ENCODE measurements around the gene PRSS48.
A peak's percentile ranks its signal among the peaks of the same experiment; 100 is the strongest.
"Not testable (repeated sequence)": the region's sequence is repeated elsewhere in the genome, so short reads cannot be mapped to it uniquely, and the experiment has no call there.

Gene PRSS48

GRCh38 chr4:151263455-151263854, 13.5 kb upstream of the PRSS48 start:
- no peak for TF ChIP-seq CTCF (conservative IDR thresholded peaks at IDR 0.05; ENCODE audit: low read length)
- no peak overlapping the region for H3K4me3 ChIP-seq (ENCODE audit: low read length)
- peak; percentile 8 for DNase-seq (ENCODE audit: low read depth)

GRCh38 chr4:151266497-151266896, 10.5 kb upstream of the PRSS48 start:
- peak; percentile 11 for DNase-seq (ENCODE audit: low read depth)
- no peak for TF ChIP-seq CTCF (conservative IDR thresholded peaks at IDR 0.05; ENCODE audit: low read length)
- H3K4me3 ChIP-seq (ENCODE audit: low read length): no peak overlapping the region

DNA sequence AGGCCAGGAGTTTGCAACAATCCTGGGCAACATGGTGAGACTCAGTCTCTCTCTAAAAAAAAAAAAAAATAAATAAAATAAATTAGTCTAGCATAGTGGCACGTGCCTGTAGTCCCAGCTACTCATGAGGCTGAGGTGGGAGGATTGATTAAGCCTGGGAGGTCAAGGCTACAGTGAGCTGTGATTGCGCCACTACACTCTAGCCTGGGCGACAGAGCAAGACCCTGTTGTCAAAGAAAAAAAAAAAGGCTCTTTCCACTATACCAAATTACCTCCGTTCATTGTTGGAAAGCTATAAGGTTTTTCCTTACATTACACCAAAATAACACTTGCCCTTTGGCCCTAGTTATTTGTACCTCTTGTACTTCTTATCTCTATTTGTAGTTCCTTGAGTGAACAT, 9.9 kb upstream of the PRSS48 start:
- no peak for TF ChIP-seq CTCF (conservative IDR thresholded peaks at IDR 0.05; ENCODE audit: low read length)
- DNase-seq (ENCODE audit: low read depth): no peak

DNA sequence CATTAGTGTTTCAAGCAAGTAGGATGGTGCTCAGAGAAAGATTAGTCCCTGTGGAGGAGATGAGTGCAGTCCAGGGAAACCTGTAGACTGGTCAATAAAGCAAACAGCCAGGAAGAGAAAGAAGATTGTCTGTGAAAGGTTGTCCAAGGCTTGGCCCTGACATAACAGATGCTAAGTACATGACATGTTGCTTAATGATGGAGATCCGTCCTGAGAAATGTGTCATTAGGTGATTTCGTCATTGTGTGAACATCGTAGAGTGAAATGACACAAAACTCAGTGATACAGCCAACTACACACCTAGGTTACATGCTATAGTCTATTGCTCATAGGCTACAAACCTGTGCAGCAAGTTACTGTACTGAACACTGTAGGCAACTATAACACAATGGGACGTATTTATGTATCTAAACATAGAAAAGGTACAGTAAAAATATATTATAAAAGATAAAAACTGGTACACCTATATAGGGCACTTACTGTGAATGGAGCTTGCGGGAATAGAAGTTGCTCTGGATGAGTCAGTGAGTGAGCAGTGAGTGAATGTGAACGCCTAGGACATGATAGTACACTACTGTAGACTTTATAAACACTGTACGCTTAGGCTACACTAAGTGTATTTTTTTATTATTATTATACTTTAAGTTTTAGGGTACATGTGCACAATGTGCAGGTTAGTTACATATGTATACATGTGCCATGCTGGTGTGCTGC, 9.0 kb upstream of the PRSS48 start:
- no peak for DNase-seq (ENCODE audit: low read depth)
- no peak overlapping the region for H3K4me3 ChIP-seq (ENCODE audit: low read length)
- no peak for TF ChIP-seq CTCF (conservative IDR thresholded peaks at IDR 0.05; ENCODE audit: low read length)

More for the DNA sequence above, 9.9 kb upstream of the PRSS48 start:
- no peak overlapping the region for H3K4me3 ChIP-seq (ENCODE audit: low read length)

DNA sequence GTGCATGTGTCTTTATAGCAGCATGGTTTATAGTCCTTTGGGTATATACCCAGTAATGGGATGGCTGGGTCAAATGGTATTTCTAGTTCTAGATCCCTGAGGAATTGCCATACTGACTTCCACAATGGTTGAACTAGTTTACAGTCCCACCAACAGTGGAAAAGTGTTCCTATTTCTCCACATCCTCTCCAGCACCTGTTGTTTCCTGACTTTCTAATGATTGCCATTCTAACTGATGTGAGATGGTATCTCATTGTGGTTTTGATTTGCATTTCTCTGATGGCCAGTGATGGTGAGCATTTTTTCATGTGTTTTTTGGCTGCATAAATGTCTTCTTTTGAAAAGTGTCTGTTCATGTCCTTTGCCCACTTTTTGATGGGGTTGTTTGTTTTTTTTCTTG, 8.1 kb upstream of the PRSS48 start:
- DNase-seq (ENCODE audit: low read depth); H3K4me3 ChIP-seq (ENCODE audit: low read length): not testable (repeated sequence)

DNA sequence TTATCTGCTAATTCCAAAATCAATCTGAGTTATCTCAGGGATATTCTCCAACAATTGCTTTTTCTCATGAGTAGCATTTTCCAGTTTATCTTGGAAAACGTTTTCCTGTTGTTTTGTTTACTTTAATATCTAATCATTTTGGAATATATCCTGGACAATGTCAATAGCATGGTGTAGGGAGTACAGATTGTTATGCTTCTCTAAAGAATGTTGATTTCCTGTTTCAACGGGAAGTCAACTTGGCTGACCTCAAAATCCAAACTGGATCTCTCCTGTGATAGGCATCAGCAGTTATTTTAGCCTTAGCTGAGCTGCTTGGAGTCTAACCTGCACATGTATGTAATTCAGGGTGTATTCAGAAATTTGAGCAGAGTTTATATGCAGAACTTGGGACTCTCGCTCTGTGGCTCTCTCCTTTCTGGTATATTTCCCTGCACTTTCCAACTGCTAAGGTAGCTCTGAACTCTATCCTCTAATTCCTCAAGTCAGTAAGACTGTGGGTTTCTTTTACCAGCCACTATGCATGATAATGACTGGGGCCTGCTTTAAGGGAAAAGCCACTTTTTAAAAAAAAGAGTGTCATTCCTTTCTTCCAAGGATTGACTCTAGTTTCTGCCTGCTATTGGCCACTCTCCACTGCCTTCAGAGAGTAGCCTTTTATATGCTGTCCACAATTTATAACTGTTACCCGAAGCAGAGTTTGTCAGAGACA, 7.7 kb downstream of the PRSS48 start:
- DNase-seq (ENCODE audit: low read depth): no peak
- TF ChIP-seq CTCF (conservative IDR thresholded peaks at IDR 0.05; ENCODE audit: low read length): no peak
- no peak overlapping the region for H3K4me3 ChIP-seq (ENCODE audit: low read length)

- no peak for DNase-seq (ENCODE audit: low read depth)
- H3K4me3 ChIP-seq (ENCODE audit: low read length): no peak overlapping the region
- no peak for TF ChIP-seq CTCF (conservative IDR thresholded peaks at IDR 0.05; ENCODE audit: low read length)
These were observed 10.4 kb downstream of the PRSS48 start for GRCh38 chr4:151287409-151287808.

Data from AG10803 (cell line).